Urinary bladder (tissue), 4 donors: ENCODE results near the gene RXRA. TPM values are rescaled to one million over a fixed set of nuclear protein-coding genes. Genes with fewer than 3 reads are reported as not detected.

Experiments
- DNase-seq: peaks from one replicate; pipeline ENCODE4 v3.0.0-alpha.2; 2015; ENCODE audit errors: extremely low spot score
- H3K27ac ChIP-seq: one replicate; pipeline ENCODE4 v1.5.1; 2013; ENCODE audit warnings: low read depth, mild to moderate bottlenecking, moderate library complexity
- H3K36me3 ChIP-seq: one replicate; pipeline ENCODE4 v1.6.1; 2013; ENCODE audit warnings: mild to moderate bottlenecking, moderate library complexity; ENCODE audit not compliant: insufficient read depth
- H3K4me1 ChIP-seq: one replicate; pipeline ENCODE4 v1.6.1; 2013; ENCODE audit warnings: mild to moderate bottlenecking, moderate library complexity; ENCODE audit not compliant: insufficient read depth
- H3K4me3 ChIP-seq: one replicate; pipeline ENCODE4 v1.5.1; 2013; ENCODE audit warnings: low read depth, low read length
- WGBS: extraction: QIAGEN DNeasy Blood & Tissue Kit; methylation state at CpG from one replicate; pipeline ENCODE4 v1.1.7; 2013; 5-methylcytosine and 5-hydroxymethylcytosine counted together
- polyA plus RNA-seq: library from polyadenylated mRNA; stranded (reverse); fragments of 200-250 nt; gene quantifications from one replicate; pipeline ENCODE4 v1.2.3, GENCODE V29; 2013
- total RNA-seq: library from RNA; depleted of rRNA; stranded (reverse); fragments of >200 nt; gene quantifications from one replicate; pipeline ENCODE4 v1.2.3, GENCODE V29; 2014
- donor health status: healthy with polysubstance abuse.
- donor health status: healthy.

Gene RXRA
- total and polyA plus RNA-seq, 2 donors = 19.7 to 70.6 TPM

DNA sequence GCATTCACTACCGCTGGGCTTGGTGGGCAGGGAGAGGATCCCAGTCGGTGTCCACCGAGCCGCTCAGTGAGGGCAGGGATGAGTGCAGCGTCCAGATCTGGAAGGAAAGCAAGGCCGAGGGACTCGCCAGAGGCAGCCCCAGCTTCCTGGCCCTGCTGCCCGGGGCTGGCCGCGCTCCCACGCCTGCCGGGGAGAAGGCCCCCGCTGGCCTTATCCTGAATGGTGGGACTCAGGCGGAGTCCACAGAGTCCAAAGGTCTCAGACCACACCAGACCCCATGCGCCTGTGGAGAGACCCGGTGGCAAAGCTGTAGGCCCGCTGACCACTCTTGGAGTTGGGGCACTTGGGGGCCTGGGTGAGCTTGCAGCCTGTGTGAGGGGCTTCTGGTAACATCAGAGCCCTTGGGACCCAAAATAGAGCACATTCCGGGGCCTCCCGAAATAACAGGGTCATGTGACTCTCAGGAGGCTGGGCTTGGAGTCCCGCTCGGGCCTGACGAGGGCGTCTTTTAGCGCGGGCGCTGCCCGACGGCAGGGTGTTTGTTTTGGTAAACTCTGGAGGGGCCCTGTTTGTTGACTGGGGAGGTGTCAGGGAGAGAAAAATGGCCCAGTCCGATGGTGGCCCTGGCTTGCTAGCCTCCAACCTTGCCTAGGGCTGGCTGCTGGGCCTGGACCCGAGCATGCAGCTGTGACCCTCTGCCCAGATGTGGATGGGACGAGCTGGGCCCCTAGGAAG, 2.8 kb downstream of the RXRA start:
- no peak for DNase-seq
- H3K4me3 ChIP-seq = peak overlapping the region; percentile 82
- H3K27ac ChIP-seq = peak overlapping the region; percentile 82
- H3K36me3 ChIP-seq = no peaks in the 10 kb centered on the region
- 19% methylated on average over 31 of the region's 31 CpGs for WGBS
- peaks cover 6% of the 10 kb centered on the region for H3K4me1 ChIP-seq

DNA sequence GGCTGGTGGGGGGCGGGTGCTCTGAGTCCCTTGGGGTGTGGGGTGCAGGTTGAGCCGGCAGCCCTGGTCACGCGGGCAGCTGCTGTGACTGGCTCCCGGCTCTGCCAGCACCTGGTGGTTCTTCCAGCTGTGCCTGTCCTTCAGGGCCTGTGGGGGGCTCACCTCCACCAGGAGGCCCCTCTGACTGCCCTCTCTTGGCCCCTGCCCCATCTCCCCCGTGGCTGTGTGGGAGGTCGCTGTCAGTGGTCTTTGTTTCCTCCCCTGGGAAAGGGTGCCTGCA, 3.3 kb downstream of the RXRA start:
- Histone ChIP-seq H3K4me1 (peaks cover 6% of the 10 kb centered on the region), H3K4me3 (peak overlapping the region; percentile 82), H3K36me3 (no peaks in the 10 kb centered on the region), H3K27ac (peak overlapping the region; percentile 82)
- WGBS = 55% methylated on average over 7 of the region's 7 CpGs
- no peak for DNase-seq

DNA sequence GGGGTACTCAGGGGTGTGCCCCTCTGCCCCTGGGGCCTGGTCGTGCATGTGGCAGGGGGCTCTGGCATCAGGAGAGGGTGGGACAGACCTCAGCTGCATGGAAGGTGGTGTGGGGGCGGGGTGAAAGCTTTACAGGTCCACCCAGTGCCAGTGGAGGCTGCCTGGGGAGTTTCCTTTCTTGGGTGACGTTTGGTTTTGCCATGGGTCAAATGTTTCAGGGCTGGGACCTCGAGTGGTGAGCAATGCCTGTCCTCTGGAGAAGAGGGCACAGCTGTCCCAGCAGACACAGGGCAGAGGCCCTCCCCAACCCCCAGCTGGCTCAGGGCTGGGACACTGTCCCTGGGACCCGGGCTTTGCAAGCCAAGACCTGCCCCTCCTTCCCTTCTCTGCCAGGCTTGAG, 3.6 kb downstream of the RXRA start:
- Histone ChIP-seq H3K36me3 (no peaks in the 10 kb centered on the region), H3K27ac (peak overlapping the region; percentile 82), H3K4me1 (peaks cover 6% of the 10 kb centered on the region), H3K4me3 (no peak overlapping the region)
- 52% methylated on average over 5 of the region's 5 CpGs for WGBS
- DNase-seq = no peak

DNA sequence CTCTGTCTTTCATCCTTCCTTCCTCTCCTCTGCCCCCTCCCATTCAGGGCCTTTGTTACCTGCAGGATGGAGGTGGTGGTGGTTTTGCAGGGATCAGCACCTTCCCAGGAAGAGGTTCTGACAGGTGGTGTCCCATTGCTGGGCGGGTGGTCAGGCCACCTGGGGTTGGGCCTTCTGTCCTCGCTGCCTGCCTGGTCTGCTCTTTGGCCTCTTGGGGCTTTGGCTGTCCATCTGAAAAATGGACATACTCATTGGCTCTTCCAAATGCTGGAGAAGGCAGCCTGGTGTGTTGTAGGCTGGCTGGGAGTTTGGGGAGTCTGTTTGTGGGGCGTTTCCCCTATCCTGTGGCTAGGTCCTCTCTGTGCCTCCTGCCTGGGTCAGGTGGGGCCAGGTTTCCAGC, 4.3 kb downstream of the RXRA start:
- 86% methylated on average over 3 of the region's 3 CpGs for WGBS
- no peak for DNase-seq
- Histone ChIP-seq H3K4me3 (no peak overlapping the region), H3K27ac (no peak overlapping the region), H3K4me1 (peaks cover 6% of the 10 kb centered on the region), H3K36me3 (no peaks in the 10 kb centered on the region)

DNA sequence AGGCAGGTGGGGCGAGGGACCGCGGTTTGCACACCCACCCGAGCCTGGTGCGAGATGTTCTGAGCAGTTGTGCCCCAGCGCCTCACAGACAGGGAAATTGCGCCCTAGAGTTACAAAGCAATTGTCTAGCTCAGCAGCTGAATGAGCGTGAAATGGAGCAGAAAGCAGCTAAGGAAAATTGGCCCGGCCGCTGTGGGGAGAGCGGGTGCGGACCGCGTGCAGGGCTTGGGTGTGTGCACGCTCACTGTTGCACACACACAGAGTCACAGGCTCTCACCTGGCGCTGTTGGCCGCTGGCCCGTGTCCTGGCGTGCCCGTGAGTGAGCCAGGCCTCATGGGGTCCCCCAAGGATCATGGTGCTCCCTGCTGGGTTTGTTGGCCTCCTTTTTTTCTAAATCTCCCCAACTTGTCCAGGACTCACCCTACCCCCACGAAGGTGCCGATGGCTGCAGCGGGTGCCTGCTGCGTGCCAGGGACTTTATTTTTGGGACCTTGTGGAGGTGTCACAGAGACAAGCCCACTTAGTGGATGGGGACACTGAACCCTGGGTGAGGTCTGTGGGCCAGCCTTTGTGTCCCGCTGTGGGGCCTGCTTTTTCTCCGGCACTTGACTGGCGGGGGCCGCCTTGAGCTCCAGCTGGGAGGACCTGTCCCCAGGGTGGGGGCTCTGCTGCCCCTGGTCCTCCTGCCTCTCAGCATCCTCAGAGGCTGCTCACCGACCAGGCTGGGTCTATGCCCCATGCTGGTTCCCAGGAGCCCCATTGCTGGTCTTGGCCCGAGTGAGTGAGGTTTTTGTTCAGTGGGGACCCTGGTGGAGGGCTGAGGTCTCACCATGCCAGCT, 5.2 kb downstream of the RXRA start:
- Histone ChIP-seq H3K36me3 (no peaks in the 10 kb centered on the region), H3K4me3 (no peak overlapping the region), H3K4me1 (peaks cover 6% of the 10 kb centered on the region), H3K27ac (no peak overlapping the region)
- WGBS = 93% methylated on average over 30 of the region's 30 CpGs
- DNase-seq = no peak

DNA sequence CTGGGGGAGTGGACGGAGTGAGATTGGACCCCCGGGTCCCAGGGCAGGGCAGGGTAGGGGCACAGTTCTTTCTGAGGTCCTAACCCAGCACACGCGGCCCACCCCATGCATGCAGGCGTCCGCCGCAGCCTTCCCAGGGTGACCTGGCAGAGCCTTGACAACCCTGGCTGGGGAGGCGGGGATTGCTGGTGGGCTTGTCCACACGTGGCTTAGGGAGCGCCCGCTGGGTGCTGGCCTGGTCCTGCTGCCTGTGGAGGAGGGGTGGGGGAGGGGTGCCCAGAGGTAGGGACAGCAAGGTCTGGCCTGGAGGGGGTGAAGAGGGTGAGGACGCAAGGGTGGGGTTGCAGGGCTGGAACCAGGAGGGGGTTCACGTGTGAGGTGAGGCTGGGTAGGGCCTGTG, 6.0 kb downstream of the RXRA start:
- Histone ChIP-seq H3K4me3 (no peak overlapping the region), H3K4me1 (peaks cover 6% of the 10 kb centered on the region), H3K36me3 (no peaks in the 10 kb centered on the region), H3K27ac (no peak overlapping the region)
- DNase-seq = no peak
- WGBS = 83% methylated on average over 13 of the region's 13 CpGs

DNA sequence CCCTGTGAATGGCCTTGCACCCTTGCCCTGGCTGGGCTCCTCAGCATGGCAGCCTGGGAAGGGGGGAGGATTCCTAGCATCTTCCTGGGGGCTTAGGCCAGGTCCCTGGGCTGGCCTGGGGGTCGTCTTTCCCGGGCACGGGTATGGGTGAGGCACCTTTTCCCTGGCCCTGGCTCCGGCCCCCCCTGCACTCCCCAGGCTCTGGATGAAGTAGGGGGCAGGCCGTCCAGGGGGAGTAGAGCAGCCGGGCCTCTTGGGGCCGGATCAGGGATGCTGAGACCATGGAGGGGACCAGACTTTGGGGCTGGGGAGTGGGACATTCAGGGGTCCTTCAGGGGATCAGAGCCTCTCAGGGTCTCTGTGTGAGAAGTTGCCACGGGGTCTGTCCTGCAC, 6.6 kb downstream of the RXRA start:
- DNase-seq = no peak
- no peak overlapping the region for H3K27ac ChIP-seq
- peaks cover 6% of the 10 kb centered on the region for H3K4me1 ChIP-seq
- H3K4me3 ChIP-seq = no peak overlapping the region
- no peaks in the 10 kb centered on the region for H3K36me3 ChIP-seq
- 67% methylated on average over 8 of the region's 8 CpGs for WGBS

DNA sequence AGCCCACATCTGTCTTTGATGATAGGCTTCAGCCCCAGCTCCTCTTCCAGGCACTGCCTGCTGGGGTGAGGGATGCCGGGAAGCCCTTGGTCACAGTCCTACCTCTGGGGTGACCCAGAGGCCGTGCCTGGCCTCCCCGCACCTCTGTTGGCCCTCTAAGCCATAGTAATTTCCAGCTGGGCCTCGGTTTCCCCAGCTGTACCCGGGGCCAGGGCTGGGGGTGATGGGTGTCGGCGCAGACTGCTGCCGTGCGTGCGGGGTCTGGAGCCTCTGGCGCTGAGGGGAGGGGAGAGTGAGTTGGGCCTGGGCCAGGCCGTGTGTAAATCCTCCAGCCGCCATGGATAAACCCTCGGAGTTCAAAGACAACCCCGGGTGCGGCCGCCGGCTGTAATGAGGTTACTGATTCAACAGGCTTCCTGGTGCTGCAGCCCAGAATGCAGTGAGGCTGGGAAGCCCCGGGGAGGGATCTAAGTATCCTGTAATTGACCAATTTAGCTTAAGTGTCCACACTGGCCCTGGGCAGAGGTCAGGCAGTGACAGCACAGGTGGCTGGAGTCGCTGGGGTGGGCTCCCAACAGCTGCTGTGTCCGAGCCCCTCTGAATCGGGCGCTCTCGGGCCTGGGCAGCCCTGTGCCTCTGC, 7.1 kb downstream of the RXRA start:
- 41% methylated on average over 24 of the region's 24 CpGs for WGBS
- Histone ChIP-seq H3K4me1 (peaks cover 8% of the 10 kb centered on the region), H3K36me3 (no peaks in the 10 kb centered on the region), H3K27ac (no peak overlapping the region), H3K4me3 (no peak overlapping the region)
- DNase-seq = no peak

DNA sequence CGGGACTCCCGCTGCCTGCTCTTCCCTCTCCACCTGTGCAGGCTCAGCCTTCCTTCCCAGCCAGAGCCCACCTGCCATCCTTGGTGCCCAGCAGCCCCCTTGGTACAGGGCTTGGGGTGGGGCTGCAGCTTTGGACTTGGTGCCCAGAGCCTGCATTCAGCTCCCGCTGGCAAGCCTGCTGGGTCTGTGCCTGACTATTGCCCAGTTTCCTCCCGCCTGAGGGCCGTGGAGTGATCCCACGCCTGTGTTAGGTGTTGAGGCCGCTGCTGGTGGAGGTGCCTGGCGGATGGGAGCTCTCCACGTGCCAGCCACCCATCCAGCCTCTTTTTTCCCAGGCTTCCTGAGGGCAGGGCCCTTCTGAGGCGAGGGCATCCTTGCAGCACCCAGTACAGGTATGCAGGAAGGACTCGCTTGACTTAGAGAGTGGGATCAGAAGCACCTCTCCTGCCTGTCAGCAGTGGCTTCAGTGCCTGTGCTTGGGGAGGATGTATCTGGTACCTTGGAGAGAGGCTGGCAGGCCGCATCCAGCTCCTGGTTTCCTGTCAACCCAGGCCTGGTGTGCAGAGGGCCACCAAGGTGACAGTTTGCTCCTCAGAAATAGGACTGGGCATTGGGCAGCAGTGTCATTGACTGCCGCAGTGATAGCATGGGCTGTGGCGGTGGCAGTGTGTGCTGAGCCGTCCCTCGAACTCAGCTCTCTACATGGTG, 7.8 kb downstream of the RXRA start:
- H3K36me3 ChIP-seq = no peaks in the 10 kb centered on the region
- H3K4me3 ChIP-seq = no peak overlapping the region
- H3K27ac ChIP-seq = no peak overlapping the region
- no peak for DNase-seq
- 88% methylated on average over 16 of the region's 16 CpGs for WGBS
- H3K4me1 ChIP-seq = peaks cover 8% of the 10 kb centered on the region

DNA sequence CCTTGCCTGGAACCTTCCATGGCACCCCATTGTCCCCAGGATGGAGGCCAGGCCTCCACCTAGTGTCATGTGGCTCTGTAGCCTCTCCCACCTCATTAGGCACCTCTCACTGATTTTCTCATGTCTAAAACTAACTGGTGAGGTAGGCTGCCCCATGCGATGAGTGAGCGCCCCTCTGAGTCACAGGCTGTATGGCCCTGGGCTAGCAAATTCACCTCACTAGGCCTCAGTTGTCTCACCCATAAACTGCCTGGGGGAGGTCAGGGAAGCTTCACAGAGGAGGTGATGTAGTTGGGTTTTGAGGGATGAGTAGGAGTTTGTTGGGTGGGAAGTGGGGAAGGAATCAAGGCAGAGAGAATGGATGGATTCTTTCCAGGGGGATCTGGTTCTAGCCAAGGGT, 8.8 kb downstream of the RXRA start:
- over 99% methylated on average over 2 of the region's 2 CpGs for WGBS
- H3K27ac ChIP-seq = no peak overlapping the region
- H3K4me3 ChIP-seq = no peak overlapping the region
- no peak for DNase-seq
- H3K36me3 ChIP-seq = no peaks in the 10 kb centered on the region
- H3K4me1 ChIP-seq = peaks cover 5% of the 10 kb centered on the region

DNA sequence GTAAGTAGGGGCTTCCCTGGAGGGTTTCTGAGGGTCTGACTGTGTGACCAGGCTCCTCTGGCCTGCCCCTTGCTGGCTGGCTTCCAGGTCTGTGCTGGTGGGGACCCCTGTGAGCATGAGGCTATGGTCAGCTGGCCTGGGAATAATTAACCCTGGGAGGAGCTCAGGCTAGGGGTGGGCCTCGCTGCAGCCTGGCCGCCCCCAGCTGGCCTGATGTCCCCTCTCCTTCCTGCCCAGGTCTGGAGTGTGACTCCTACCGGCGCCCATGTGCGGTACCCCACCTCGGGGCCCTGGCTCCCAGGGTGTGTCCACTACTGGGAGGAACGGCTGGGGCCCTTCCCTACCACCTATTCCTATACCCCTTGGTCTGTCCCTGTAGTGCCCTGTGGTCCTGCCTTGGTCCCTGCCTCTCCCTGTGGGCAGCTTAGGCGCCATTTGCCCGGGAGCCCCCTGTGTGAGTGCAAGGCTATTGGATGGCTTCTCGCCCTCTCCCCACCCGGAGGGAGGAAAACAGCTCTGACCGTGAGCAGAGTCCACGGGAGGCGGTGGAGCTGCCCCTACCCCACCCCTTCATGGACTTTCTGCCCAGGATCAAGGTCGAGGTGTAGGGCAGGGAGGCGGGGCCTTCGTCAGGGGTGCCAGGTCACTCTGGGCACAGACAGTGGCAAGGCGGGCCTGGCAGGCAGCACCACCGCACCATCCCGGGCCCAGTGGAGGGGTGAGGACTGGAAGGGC, 9.4 kb downstream of the RXRA start:
- Histone ChIP-seq H3K4me3 (no peak overlapping the region), H3K36me3 (no peaks in the 10 kb centered on the region), H3K4me1 (peaks cover 5% of the 10 kb centered on the region), H3K27ac (no peak overlapping the region)
- no peak for DNase-seq
- 89% methylated on average over 20 of the region's 20 CpGs for WGBS

DNA sequence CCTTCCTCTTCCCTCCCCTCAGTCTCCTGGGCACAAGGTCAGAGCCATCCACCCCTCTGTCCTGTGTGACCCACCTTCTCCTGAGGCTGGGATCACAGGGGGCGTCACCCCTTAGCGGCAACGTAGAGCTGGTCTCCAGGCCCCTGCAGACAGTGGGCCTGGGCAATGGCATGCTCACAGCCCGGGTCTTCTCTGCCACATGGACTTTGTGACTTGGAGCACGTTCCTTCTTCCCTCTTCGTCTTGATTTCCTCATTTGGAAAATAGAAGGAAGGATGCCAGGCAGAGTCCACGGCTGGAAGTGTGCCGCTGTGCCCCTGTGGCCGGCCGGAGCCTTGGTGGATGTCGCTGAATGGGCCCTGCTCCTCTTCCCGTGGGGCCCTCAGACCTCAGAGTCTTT, 10.0 kb downstream of the RXRA start:
- H3K36me3 ChIP-seq = no peaks in the 10 kb centered on the region
- no peak overlapping the region for H3K27ac ChIP-seq
- H3K4me1 ChIP-seq = peaks cover 5% of the 10 kb centered on the region
- H3K4me3 ChIP-seq = no peak overlapping the region
- DNase-seq = no peak
- WGBS = 61% methylated on average over 12 of the region's 12 CpGs

DNA sequence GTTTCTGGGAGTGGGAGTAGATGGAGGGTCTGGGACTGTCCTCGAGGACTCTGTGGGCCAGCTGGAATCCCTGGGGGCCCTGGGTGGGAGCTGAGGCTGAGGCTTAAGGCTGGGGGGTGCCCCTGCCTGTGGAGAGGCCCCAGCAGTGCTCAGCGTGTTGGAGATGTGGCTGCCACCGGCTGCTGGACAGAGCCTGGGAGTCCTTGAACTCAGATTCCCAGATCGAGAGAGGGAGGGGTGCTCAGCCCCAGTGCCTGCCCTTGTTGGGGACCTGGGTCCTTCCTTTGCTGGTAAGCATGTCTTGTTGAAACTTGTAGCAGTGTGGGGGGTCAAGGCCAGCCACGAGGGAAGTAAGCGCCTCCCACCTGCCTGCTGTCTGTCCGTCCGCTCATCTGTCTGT, 10.7 kb downstream of the RXRA start:
- Histone ChIP-seq H3K4me1 (peaks cover 5% of the 10 kb centered on the region), H3K27ac (no peak overlapping the region), H3K4me3 (no peak overlapping the region), H3K36me3 (no peaks in the 10 kb centered on the region)
- WGBS = 87% methylated on average over 8 of the region's 8 CpGs
- no peak for DNase-seq
